ENCODE results near the gene CLK1.

The CLK1 gene

GRCh38 chr2:200856806-200857205 is 7.7 kb downstream of the CLK1 start:
- TF ChIP-seq POU6F1 (CRISPR knock-in tag; IDR thresholded peaks at IDR 0.05; ENCODE audit: borderline replicate concordance, low read depth) (no peak), ZNF565 (CRISPR knock-in tag; conservative IDR thresholded peaks at IDR 0.05; ENCODE audit: low read depth) (no peak), CSRNP3 (CRISPR knock-in tag; IDR thresholded peaks at IDR 0.05) (no peak), ARNTL (CRISPR knock-in tag; IDR thresholded peaks at IDR 0.05; ENCODE audit: borderline replicate concordance, low read depth) (no peak), PATZ1 (CRISPR knock-in tag; IDR thresholded peaks at IDR 0.05; ENCODE audit: borderline replicate concordance) (no peak), ESRRG (CRISPR knock-in tag; IDR thresholded peaks at IDR 0.05) (no peak), OSR1 (CRISPR knock-in tag; IDR thresholded peaks at IDR 0.05) (no peak), TCF4 (CRISPR knock-in tag; IDR thresholded peaks at IDR 0.05; ENCODE audit: borderline replicate concordance) (no peak)
- no peak for ATAC-seq

- TF ChIP-seq ISL1 (CRISPR knock-in tag; IDR thresholded peaks at IDR 0.05) (no peak), RARB (CRISPR knock-in tag; IDR thresholded peaks at IDR 0.05) (no peak), TCF4 (CRISPR knock-in tag; IDR thresholded peaks at IDR 0.05; ENCODE audit: borderline replicate concordance) (no peak), ZNF565 (CRISPR knock-in tag; conservative IDR thresholded peaks at IDR 0.05; ENCODE audit: low read depth) (no peak), ZFP3 (CRISPR knock-in tag; IDR thresholded peaks at IDR 0.05) (no peak), ARNTL (CRISPR knock-in tag; IDR thresholded peaks at IDR 0.05; ENCODE audit: borderline replicate concordance, low read depth) (no peak)
- no peak for ATAC-seq
These were observed 11.9 kb downstream of the CLK1 start for GRCh38 chr2:200852605-200853004.

GRCh38 chr2:200851398-200852248 is 12.8 kb downstream of the CLK1 start:
- ATAC-seq = no peak
- no peak for TF ChIP-seq ZNF565 (CRISPR knock-in tag; conservative IDR thresholded peaks at IDR 0.05; ENCODE audit: low read depth)
- TF ChIP-seq PATZ1 (CRISPR knock-in tag; IDR thresholded peaks at IDR 0.05; ENCODE audit: borderline replicate concordance) = no peak
- TF ChIP-seq POU6F1 (CRISPR knock-in tag; IDR thresholded peaks at IDR 0.05; ENCODE audit: borderline replicate concordance, low read depth) = no peak
- no peak for TF ChIP-seq ARNTL (CRISPR knock-in tag; IDR thresholded peaks at IDR 0.05; ENCODE audit: borderline replicate concordance, low read depth)
- no peak for TF ChIP-seq ESRRG (CRISPR knock-in tag; IDR thresholded peaks at IDR 0.05)
- TF ChIP-seq CSRNP3 (CRISPR knock-in tag; IDR thresholded peaks at IDR 0.05) = no peak
- no peak for TF ChIP-seq GLIS3 (CRISPR knock-in tag; IDR thresholded peaks at IDR 0.05)
- TF ChIP-seq ZNF70 (CRISPR knock-in tag; IDR thresholded peaks at IDR 0.05) = no peak
- no peak for TF ChIP-seq SNAI2 (CRISPR knock-in tag; IDR thresholded peaks at IDR 0.05)
- TF ChIP-seq OSR1 (CRISPR knock-in tag; IDR thresholded peaks at IDR 0.05) = no peak
- no peak for TF ChIP-seq ZNF8 (CRISPR knock-in tag; IDR thresholded peaks at IDR 0.05)
- TF ChIP-seq PPARA (CRISPR knock-in tag; IDR thresholded peaks at IDR 0.05; ENCODE audit: borderline replicate concordance) = no peak
- no peak for TF ChIP-seq ZFP30 (CRISPR knock-in tag; IDR thresholded peaks at IDR 0.05)
- no peak for TF ChIP-seq CSDC2 (CRISPR knock-in tag; IDR thresholded peaks at IDR 0.05)
- no peak for TF ChIP-seq TOX (CRISPR knock-in tag; IDR thresholded peaks at IDR 0.05; ENCODE audit: borderline replicate concordance)

All from SK-N-SH treated with all-trans-retinoic acid at 6 μM for 48 hours (cell line).